Panc1 (cell line): ENCODE results near the gene MED13L. TPM values are rescaled to one million over a fixed set of nuclear protein-coding genes. Genes with fewer than 3 reads are reported as not detected.

Experiments
- ATAC-seq: fragments of 200-7000 bp; cut with Tn5 transposase; 2 replicates; pipeline ENCODE4 v1.9.1; 2020; ENCODE audit warnings: mild to moderate bottlenecking, moderate library complexity
- BruUV-seq: library from RNA; stranded (reverse); fragments of 400-500 nt; replicated peaks from 2 replicates; lab custom pipeline; 2021; lab: Mats Ljungman, UMichigan
- CTCF ChIA-PET: fragments of 300-600 bp; sonication (Branson Sonifier 250); formaldehyde crosslinking; loops from one replicate; lab custom pipeline; 2022; ENCODE audit warnings: antibody characterized with exemption; lab: Charles Lee
- POLR2A ChIA-PET: fragments of 300-600 bp; sonication (Branson Sonifier 250); formaldehyde crosslinking; loops from one replicate; lab custom pipeline; 2022; ENCODE audit warnings: antibody characterized with exemption; lab: Charles Lee
- DNase-seq: peaks from one replicate; pipeline ENCODE4 v3.0.0-alpha.2; 2010; ENCODE audit warnings: low read depth, low spot score
- H3K27ac ChIP-seq: 2 replicates; pipeline ENCODE4 v1.5.1; 2011; ENCODE audit warnings: mild to moderate bottlenecking, low read length, inconsistent platforms
- H3K27me3 ChIP-seq: fragments of 200-500 bp; sonication (Bioruptor generic); 2 replicates; pipeline ENCODE4 v1.6.0; 2014; ENCODE audit warnings: low read length, inconsistent platforms; ENCODE audit not compliant: control insufficient read depth, insufficient read depth
- H3K36me3 ChIP-seq: fragments of 200-500 bp; sonication (Bioruptor generic); 2 replicates; pipeline ENCODE4 v1.5.1; 2014; ENCODE audit warnings: inconsistent platforms, mild to moderate bottlenecking, low read length, moderate library complexity; ENCODE audit not compliant: control insufficient read depth, insufficient read depth
- H3K4me1 ChIP-seq: 2 replicates; pipeline ENCODE4 v1.5.1; 2011; ENCODE audit warnings: inconsistent platforms, mild to moderate bottlenecking, low read length, moderate library complexity; ENCODE audit not compliant: control insufficient read depth, insufficient read depth
- H3K4me3 ChIP-seq, 2 experiments: 2 replicates each; pipeline ENCODE4 v1.5.1; 2011 to 2012; ENCODE audit warnings: low read depth in 2 of 2, low read length in 2 of 2, mild to moderate bottlenecking in 2 of 2, inconsistent platforms in 1 of 2, moderate library complexity in 1 of 2
- H3K9me3 ChIP-seq: fragments of 200-500 bp; sonication (Bioruptor generic); 2 replicates; pipeline ENCODE4 v1.5.1; 2014; ENCODE audit warnings: low read depth, mild to moderate bottlenecking, inconsistent platforms, low read length, moderate library complexity; ENCODE audit not compliant: control insufficient read depth, insufficient read depth
- POLR2AphosphoS5 ChIP-seq: IDR thresholded peaks from 2 replicates; pipeline ENCODE4 v1.6.1; 2012; ENCODE audit warnings: mild to moderate bottlenecking, low read depth, low read length, moderate library complexity
- SIN3A ChIP-seq: IDR thresholded peaks from 2 replicates; pipeline ENCODE4 v1.6.1; 2012; ENCODE audit warnings: low read depth, mild to moderate bottlenecking, low read length, moderate library complexity, borderline replicate concordance; ENCODE audit not compliant: insufficient read depth
- TCF7L2 ChIP-seq: IDR thresholded peaks from 2 replicates; pipeline ENCODE4 v1.6.1; 2011; ENCODE audit warnings: mild to moderate bottlenecking, low read depth, low read length, inconsistent platforms
- in situ Hi-C: cut with HindIII; loops from 2 replicates; pipeline ENCODE4 v1.10.0; 2016; ENCODE audit warnings: low sequenced_read_pairs, low pct_unique_long_range_greater_than_20kb
- intact Hi-C: fragments of 100-400 bp; cut with micrococcal nuclease; formaldehyde crosslinking; loops from one replicate; pipeline ENCODE4 v1.10.0; 2022; ENCODE audit not compliant: unreplicated experiment
- total RNA-seq: library from RNA; stranded (reverse); gene quantifications from one replicate; pipeline ENCODE4 v1.2.1, GENCODE V29; 2021; ENCODE audit not compliant: unreplicated experiment
- TF ChIP-seq, protein P1 (sequence below): fragments of 450-650 bp; IDR thresholded peaks from 2 replicates; pipeline ENCODE4 v1.5.1; 2017; ENCODE audit warnings: mild to moderate bottlenecking
- TF ChIP-seq, protein P2 (sequence below), 2 experiments: IDR thresholded peaks; 2 replicates each; pipeline ENCODE4 v1.6.1; 2011 to 2012; ENCODE audit warnings: low read depth in 2 of 2, control low read depth in 1 of 2, low read length in 1 of 2, mild to moderate bottlenecking in 1 of 2, moderate library complexity in 1 of 2; ENCODE audit not compliant: insufficient read depth in 1 of 2

MED13L gene
- total RNA-seq, 1 experiment from 2014 or later: 170 TPM

DNA sequence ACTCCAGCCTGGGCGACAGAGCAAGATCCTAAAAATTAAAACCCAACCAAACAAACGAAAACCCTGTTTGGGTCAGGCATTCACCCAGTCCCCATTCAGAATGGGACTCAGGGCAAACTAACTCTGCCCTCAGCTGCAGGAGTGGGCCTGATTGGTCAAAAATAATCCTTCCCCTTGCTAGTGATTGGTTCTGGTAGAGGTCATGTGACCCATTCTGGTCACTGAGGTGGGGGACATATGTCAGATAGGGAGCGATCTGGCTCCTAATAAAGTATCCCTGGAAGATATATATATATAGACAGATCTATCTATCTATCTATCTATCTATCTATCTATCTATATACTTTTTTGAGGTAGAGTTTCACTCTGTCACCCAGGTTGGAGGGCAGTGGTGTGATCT lies 29.5 kb upstream of the MED13L start:
- ChIA-PET CTCF (no interaction called here), POLR2A (no interaction called here)
- H3K27ac ChIP-seq: no peak overlapping the region
- intact Hi-C loops: no loop called here
- BruUV-seq: no TSS peak
- H3K36me3 ChIP-seq: no peaks in the 10 kb centered on the region
- H3K4me1 ChIP-seq: no peaks in the 10 kb centered on the region
- DNase-seq (no peak), ATAC-seq (no peak)
- no peaks in the 10 kb centered on the region for H3K27me3 ChIP-seq
- in situ Hi-C loops: no loop called here
- no peak overlapping the region for H3K4me3 ChIP-seq
- H3K9me3 ChIP-seq: no peaks in the 10 kb centered on the region
- TF ChIP-seq TCF7L2: no peak
- no peak for TF ChIP-seq POLR2AphosphoS5
- TF ChIP-seq, protein P1, sequence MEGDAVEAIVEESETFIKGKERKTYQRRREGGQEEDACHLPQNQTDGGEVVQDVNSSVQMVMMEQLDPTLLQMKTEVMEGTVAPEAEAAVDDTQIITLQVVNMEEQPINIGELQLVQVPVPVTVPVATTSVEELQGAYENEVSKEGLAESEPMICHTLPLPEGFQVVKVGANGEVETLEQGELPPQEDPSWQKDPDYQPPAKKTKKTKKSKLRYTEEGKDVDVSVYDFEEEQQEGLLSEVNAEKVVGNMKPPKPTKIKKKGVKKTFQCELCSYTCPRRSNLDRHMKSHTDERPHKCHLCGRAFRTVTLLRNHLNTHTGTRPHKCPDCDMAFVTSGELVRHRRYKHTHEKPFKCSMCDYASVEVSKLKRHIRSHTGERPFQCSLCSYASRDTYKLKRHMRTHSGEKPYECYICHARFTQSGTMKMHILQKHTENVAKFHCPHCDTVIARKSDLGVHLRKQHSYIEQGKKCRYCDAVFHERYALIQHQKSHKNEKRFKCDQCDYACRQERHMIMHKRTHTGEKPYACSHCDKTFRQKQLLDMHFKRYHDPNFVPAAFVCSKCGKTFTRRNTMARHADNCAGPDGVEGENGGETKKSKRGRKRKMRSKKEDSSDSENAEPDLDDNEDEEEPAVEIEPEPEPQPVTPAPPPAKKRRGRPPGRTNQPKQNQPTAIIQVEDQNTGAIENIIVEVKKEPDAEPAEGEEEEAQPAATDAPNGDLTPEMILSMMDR: no peak
- no peak for TF ChIP-seq SIN3A
- TF ChIP-seq, protein P2, sequence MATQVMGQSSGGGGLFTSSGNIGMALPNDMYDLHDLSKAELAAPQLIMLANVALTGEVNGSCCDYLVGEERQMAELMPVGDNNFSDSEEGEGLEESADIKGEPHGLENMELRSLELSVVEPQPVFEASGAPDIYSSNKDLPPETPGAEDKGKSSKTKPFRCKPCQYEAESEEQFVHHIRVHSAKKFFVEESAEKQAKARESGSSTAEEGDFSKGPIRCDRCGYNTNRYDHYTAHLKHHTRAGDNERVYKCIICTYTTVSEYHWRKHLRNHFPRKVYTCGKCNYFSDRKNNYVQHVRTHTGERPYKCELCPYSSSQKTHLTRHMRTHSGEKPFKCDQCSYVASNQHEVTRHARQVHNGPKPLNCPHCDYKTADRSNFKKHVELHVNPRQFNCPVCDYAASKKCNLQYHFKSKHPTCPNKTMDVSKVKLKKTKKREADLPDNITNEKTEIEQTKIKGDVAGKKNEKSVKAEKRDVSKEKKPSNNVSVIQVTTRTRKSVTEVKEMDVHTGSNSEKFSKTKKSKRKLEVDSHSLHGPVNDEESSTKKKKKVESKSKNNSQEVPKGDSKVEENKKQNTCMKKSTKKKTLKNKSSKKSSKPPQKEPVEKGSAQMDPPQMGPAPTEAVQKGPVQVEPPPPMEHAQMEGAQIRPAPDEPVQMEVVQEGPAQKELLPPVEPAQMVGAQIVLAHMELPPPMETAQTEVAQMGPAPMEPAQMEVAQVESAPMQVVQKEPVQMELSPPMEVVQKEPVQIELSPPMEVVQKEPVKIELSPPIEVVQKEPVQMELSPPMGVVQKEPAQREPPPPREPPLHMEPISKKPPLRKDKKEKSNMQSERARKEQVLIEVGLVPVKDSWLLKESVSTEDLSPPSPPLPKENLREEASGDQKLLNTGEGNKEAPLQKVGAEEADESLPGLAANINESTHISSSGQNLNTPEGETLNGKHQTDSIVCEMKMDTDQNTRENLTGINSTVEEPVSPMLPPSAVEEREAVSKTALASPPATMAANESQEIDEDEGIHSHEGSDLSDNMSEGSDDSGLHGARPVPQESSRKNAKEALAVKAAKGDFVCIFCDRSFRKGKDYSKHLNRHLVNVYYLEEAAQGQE (IDR thresholded peaks at IDR 0.05; ENCODE audit: insufficient read depth in 1 of 2, low read depth in 2 of 2, low read length in 1 of 2): no peak

DNA sequence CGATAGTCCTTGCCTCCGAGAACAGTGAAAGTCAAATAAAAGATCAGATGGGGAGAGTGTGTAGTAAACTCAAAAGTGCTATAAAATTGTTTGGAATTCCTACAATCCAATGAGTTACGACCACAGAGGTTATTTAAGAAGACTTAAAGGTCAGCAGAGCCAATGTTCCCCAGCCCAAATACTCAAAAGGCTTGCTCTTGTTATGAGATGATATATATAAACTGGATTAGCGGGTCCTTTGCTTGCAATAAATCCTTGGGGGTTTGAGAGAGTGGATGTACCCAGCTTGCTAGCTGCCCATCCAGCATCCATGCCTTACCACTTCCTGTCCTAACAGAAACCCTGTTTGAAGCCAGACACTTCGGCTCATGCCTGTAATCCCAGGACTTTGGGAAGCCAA lies 29.0 kb upstream of the MED13L start:
- Histone ChIP-seq H3K27ac (no peak overlapping the region), H3K27me3 (no peaks in the 10 kb centered on the region), H3K9me3 (no peaks in the 10 kb centered on the region), H3K4me1 (no peaks in the 10 kb centered on the region), H3K36me3 (no peaks in the 10 kb centered on the region), H3K4me3 (no peak overlapping the region)
- intact Hi-C loops (no loop called here), in situ Hi-C loops (no loop called here)
- no peak for DNase-seq
- ChIA-PET POLR2A (no interaction called here), CTCF (no interaction called here)
- no TSS peak for BruUV-seq
- ATAC-seq: no peak
- no peak for TF ChIP-seq TCF7L2
- TF ChIP-seq POLR2AphosphoS5: no peak
- no peak for TF ChIP-seq SIN3A
- TF ChIP-seq, protein P1: no peak
- TF ChIP-seq, protein P2 (IDR thresholded peaks at IDR 0.05; ENCODE audit: insufficient read depth in 1 of 2, low read depth in 2 of 2, low read length in 1 of 2): no peak
